Gastroesophageal sphincter (tissue), 3 donors: Measurements from ENCODE around the gene PPP4R1.

Source experiments
- EP300 ChIP-seq: sonication (generic); formaldehyde crosslinking; IDR thresholded peaks from one replicate; pipeline ENCODE4 v1.6.1; 2017; ENCODE audit warnings: antibody characterized with exemption, mild to moderate bottlenecking
- POLR2A ChIP-seq, 2 donors: fragments of 450-650 bp; IDR thresholded peaks; one replicate each; pipeline ENCODE4 v1.6.1; 2017; ENCODE audit warnings: antibody characterized with exemption in 2 of 2, mild to moderate bottlenecking in 2 of 2, moderate library complexity in 1 of 2
- TF ChIP-seq, protein P1 (sequence below), 4 experiments: fragments of 200-600 bp in 2 of 4; fragments of 450-650 bp in 2 of 4; sonication (generic) in 1 of 4; IDR thresholded peaks; one replicate each; pipeline ENCODE4 v1.5.1; 2017 to 2019; ENCODE audit warnings: antibody characterized with exemption in 4 of 4, mild to moderate bottlenecking in 2 of 4, moderate library complexity in 2 of 4

GRCh38 chr18:9570255-9570654, 44.1 kb downstream of the PPP4R1 start:
- TF ChIP-seq, protein P1, sequence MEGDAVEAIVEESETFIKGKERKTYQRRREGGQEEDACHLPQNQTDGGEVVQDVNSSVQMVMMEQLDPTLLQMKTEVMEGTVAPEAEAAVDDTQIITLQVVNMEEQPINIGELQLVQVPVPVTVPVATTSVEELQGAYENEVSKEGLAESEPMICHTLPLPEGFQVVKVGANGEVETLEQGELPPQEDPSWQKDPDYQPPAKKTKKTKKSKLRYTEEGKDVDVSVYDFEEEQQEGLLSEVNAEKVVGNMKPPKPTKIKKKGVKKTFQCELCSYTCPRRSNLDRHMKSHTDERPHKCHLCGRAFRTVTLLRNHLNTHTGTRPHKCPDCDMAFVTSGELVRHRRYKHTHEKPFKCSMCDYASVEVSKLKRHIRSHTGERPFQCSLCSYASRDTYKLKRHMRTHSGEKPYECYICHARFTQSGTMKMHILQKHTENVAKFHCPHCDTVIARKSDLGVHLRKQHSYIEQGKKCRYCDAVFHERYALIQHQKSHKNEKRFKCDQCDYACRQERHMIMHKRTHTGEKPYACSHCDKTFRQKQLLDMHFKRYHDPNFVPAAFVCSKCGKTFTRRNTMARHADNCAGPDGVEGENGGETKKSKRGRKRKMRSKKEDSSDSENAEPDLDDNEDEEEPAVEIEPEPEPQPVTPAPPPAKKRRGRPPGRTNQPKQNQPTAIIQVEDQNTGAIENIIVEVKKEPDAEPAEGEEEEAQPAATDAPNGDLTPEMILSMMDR (IDR thresholded peaks at IDR 0.05) = no peak
- TF ChIP-seq EP300 (no peak), POLR2A (IDR thresholded peaks at IDR 0.05) (no peak)
